Stimulated activated CD4-positive, alpha-beta T cell treated with anti-CD3 and anti-CD28 coated beads, Interleukin-12 subunit alpha, Interleukin-12 subunit beta, amount 100 ng/mL, for 4 hours (primary cell): Measurements from ENCODE around the gene ORAI3.

ENCODE experiments used
- DNase-seq: peaks from one replicate; pipeline ENCODE4 v3.0.0-alpha.2; 2020

Gene ORAI3

DNA sequence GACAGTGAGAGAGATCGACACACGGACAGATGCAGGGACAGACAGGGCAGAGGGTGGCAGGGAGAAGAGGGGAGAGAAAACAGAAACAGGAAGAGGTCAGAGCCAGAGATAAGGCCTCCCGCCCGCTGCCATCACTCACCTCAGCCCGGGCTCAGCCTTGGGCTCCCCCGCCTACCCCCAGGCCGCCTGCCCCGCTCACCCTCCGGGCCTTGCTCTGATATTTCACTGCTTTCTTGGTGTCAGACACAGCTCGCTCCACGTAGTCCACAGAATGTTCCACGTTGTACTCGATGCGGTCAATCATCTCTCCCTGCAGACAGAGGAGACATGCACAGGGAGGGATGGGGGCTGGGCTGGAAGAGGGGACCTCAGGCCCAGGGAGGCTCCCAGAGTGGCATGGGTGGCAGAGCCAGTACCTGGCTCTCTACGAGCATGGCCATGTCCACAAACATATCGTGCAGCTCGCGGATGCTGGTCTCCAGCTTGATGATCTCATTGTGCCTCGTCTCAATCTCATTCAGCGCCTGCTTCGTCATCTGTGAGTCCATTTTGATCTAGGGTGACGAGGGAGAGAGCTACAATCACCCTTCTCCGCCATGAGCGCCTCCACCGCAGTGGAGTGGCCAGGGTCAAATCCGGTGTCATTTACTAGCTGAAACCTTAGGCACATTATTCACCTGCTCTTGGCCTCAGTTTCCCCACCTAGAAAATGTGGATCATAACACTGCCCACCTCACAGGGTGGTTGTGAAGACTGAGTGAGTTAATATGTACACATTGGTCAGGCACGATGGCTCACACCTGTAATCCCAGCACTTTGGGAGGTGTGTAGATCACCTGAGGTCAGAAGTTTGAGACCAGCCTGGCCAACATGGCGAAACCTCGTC lies 44.3 kb downstream of the ORAI3 start:
- no peak for DNase-seq

DNA sequence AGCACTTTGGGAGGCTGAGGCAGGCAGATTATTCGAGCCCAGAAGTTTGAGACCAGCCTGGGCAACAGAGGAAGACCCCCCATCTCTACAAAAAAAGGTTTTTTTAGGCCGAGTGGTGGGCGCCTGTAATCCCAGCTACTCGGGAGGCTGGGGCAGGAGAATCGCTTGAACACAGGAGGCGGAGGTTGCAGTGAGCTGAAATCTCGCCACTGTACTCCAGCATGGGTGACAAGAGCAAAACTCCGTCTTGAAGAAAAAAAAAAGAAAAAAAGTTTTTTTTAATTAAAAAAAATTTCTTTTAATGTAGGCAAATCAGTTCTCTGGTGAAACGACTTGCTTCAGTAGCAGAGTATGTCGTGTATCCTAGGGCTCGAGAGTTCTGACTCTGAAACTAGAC lies 47.1 kb downstream of the ORAI3 start:
- no peak for DNase-seq

- no peak for DNase-seq
These were observed 47.6 kb downstream of the ORAI3 start for GRCh38 chr16:30996324-30996984.

- DNase-seq, result peak; percentile 88
These were observed 48.3 kb downstream of the ORAI3 start for GRCh38 chr16:30996985-30997724.

DNA sequence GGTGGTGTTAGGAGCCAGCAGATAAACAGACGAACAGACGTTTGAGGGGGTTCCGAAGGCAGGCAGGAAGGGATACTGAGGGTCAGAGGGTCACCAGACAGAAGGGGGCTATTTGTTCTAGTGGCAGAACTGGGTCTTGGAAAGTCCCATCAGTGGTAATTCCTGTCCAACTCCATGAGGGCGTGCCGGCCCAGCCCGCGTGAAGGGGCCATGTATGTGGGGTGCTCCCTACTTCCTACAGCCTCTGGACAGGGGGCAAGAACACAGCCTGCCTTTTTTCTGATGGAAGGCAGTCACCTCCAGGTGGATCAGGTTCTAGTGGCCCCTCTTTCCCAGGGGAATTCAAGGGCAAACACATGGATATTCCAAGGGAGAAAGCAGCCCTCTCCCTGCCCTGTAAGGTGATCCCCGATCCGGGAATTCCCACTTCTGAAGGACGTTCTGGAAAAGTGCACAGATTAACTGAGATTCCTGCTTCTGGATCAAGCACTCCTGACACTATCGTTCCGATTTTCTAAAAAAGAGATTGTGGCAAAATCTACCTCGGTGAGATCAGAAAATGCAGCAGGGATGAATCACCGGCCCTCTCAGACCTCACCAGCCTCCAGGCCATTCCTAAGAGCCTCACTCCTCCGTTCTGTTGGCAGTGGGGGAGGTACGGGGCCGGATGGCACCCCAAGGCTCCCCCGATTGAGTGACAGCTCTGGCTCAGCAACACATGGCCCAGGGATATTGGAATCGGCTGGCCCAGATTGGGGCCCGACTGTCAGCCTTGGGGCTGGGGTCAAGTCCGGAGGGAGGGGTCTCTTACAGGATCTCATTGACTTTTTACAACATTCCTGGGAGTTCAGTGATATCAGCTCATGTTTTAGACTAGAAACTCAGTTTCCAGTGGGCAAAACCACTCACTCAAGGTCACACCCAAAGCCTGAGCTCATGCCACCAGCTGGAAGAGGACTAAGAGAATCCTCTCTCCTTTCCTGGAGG lies 49.1 kb downstream of the ORAI3 start:
- DNase-seq, result no peak

GRCh38 chr16:30998852-30999761 lies 50.2 kb downstream of the ORAI3 start:
- DNase-seq, result no peak

GRCh38 chr16:31000671-31001382 lies 52.0 kb downstream of the ORAI3 start:
- DNase-seq, result no peak

- DNase-seq, result no peak
These were observed 52.8 kb downstream of the ORAI3 start for GRCh38 chr16:31001507-31002249.

DNA sequence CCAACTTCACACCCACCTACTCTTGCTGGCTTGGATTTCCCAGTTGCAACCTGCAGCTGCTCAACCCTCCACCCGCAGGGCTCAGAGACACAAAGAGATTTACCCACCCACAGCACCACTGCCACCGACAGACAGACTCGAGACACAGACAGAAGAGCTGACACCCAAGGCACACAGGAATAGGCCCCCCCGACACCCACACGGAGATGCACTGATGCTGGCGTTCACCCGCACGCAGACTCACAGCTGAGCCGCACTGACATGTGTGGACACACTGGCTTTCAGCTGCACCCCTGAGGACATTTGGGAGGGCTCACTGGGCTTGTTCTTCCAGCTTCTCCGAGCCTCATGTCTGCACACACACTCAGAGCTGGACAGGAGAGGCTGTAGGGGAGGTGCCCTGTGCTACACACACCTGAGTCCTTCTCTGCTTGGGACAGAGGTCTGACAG lies 53.4 kb downstream of the ORAI3 start:
- no peak for DNase-seq

DNA sequence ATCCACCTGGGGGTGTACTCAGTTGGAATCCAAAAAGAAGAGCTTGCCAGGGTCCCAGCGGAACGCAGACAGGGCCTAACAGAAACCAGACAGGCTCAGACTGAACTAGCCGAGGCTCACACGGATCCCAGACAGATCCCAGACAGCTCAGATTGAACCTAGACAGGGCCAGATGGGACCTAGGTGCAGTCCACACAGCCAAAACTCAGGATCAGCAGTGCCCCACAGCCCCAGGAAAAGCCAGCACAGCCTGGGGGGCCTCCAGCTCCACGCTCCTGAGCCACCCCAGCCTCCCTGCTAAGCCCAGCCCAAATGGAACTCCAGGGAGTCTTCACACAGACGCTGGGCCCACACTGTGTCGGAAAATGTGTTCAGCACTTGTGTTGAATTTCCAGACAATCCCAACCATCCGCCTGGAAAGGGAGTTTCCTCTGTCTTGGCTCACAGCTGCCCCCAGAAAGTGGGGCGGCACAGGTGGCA lies 54.0 kb downstream of the ORAI3 start:
- DNase-seq, result no peak

- DNase-seq, result no peak
These were observed 54.9 kb downstream of the ORAI3 start for GRCh38 chr16:31003744-31004143.
